HS-5 (cell line): Measurements from ENCODE around the gene RIN3.
A peak's percentile ranks its signal among the peaks of the same experiment; 100 is the strongest.

Source experiments
- DNase-seq: peaks from one replicate; pipeline ENCODE4 v3.0.0-alpha.2; 2012; ENCODE audit warnings: low read depth

Gene RIN3

GRCh38 chr14:92484132-92484823, 29.3 kb upstream of the RIN3 start:
- DNase-seq, result no peak

DNA sequence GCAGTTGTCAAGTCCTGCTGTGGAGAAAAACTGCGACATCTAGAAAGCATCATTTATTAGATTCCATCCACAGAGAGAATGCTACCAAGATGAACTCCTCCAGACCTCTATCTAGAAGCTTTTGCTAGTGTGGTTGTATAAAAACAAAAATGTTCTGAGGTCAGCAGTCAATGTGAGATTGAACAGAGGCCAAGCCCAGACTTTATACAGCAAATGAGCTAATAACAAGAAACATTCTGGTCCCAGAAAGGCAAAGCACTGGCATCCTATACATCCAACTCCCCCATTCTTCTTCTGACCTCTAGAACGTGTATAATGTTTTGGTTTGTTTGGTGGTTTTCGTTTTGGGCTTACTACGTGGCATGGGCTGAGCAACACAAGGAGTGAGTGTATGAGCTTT, 26.7 kb upstream of the RIN3 start:
- no peak for DNase-seq

DNA sequence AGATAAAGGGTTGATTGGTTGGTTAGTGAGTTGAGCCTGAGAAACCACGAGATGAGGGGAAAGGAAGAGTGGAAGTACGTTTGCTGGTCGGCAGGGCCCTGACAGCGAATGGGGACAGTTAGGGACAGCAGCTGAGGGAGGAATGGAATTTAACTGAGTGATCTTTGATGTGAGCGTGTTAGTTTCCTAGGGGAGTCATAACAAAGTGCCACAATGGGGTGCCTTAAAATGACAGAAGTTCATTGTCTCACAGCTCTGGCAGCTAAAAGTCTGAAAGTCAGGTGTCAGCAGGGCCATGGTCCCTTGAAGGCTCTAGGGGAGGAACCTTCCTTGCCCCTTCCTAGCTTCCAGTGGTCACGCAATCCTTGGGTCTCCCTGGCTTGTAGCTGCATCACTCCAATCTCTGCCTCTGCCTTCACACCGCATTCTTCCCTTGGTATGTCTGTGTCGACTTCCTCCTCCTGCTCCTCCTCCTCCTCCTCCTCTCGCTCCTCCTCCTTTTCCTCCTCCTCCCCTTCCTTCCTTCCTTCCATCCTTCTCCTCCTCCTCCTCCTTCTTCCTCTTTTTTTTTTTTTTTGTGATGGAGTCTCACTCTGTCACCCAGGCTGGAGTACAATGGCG, 26.0 kb upstream of the RIN3 start:
- DNase-seq, result no peak

DNA sequence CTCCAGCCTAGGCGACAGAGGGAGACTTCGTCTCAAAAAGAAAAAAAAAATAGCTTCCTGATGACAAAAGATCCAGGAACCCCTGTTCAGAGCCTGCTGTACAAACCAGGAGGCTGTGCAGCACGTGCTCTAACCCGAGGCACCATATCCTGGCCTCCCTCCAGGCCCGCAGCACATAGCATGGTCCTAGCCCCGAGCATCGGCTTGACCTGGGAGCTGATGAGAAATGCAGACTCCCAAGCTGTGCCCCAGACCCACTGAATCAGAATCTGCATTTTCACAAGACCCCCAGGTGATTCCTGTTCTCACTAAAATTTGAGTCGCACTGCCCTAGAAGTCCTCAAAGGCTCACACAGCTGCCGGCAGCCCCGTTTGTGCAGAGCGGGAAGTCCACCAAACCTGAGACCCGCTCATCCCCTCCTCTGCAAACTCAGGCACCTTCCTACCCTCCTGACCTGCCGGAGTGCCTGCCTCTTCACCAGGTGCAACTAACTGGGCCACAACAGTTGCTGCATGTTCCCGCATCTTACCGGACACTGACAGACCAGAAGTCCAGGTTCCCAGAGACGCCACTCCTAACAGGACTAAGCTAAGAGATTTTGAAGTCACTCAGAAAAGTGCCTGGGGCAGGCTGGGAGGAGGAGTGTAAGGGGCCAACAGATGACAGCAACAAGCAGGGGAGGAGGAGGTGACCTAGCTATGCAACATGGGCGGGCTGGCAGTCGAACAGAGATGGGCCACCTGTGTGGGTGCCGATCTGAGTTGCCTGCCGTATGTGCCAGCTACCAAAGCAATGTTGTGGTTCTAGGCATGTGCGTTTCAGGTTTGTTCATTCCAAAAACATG, 24.0 kb upstream of the RIN3 start:
- DNase-seq, result no peak

DNA sequence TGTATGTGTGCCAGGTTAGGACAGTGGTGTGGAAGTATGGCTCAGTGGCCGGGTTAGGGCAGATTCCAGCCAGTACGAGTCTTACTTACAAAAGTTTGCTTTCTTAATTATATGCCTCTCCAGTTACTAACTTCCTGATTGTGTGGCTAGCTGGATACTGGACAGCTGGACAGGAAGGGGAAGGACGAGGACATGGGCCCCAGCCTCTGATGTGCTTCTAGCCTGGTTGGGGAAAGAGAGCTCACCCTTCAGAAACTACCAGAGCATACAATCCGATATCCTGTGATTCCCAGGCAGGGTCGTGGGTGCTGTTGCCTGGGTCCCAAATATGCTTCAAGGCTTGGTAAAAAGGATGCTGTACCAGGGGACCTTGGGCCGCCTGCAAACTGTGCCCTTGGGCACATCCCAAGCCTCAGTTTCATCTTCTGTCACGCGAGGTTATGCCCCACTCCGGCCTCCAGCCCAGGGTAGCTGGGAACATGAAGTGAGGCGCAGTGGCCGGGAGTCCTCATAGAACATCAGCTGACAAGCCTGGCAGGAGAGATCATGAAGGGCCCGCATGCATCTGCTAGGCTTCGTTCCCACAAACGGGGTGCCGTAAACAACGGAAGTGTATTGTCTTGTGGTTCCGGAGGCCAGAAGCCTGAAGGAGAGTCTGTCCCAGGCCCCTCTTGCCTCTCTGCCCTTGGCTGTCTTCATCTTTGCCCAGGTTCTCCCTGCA, 23.2 kb upstream of the RIN3 start:
- no peak for DNase-seq

- no peak for DNase-seq
Measured at GRCh38 chr14:92491782-92492181, 21.8 kb upstream of the RIN3 start.

GRCh38 chr14:92492258-92492657, 21.3 kb upstream of the RIN3 start:
- DNase-seq, result no peak

DNA sequence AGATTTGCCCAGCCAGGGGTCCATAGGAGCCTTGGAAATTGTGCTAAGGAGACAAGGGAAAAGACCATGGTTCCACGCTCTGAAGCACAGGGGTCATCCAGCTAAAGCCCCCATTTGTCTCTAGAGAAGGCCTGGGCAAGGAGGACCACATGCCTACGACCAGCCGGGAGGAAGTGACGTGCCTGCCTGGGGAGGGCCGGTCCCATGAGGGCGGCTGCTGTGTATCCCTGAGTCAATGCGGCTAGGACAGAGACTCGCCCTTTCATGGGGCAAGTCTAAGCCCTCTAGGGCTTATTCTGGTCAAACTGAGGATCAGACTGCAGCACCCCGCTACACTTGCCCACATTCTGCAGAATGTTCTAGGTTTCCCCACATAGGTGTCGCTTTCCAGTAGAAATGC, 20.6 kb upstream of the RIN3 start:
- DNase-seq, result no peak

DNA sequence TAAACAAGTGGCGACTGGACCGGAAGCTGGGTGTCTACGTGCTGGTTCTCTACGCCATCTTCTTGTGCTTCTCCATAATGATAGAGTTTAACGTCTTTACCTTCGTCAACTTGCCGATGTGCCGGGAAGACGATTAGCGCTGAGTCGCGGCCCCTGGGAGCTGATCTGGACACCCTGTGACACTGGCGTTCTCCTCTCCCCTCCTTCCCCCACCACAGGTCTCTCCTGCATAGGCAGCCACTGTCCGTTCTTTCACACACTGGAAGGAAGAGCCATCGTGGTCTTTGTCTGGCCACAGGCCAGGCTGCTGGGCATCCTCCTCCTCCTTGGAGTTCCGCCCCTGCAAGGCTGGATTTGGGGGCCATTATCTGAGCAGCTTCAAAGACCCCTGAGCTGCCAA, 20.1 kb upstream of the RIN3 start:
- no peak for DNase-seq

DNA sequence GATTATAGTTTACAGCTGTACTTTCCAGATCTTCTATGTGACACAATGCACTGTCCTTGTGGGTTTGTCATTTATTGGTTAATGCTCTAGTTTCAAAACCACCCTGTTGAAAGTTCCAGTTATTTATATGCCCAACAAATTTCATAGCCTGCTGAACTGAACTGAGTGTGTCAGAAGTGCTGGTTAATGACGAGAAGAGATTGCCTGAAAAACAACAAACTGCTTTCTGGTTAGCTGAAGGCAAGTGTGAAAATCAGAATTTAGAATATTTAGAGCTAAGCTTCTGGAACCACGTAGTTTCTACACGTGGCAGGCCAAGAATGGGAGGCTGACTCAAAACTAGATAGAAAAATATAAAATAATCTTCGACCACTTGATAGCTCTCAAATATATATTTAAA, 19.1 kb upstream of the RIN3 start:
- DNase-seq, result no peak

DNA sequence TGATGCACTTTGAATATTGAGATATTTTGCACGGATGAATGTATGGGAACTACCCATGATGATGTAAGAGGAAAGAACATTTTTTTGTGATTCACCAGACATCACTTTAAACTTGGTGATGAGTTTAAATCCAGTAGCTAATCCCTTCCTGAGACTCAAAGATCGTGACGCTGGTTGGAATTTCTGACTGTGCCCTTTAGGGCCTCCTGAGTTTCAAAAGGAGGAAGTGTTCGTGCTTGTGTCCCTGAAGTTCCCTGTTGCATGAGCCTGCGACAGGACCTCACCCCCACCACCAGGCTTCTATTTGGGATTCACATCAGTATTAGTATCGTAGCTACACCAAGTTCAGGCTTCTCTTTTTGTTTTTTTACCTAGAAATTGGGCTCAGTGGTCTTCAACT, 18.6 kb upstream of the RIN3 start:
- DNase-seq, result peak; percentile 67

- no peak for DNase-seq
Measured at GRCh38 chr14:92496191-92496857, 17.3 kb upstream of the RIN3 start.

- DNase-seq, result no peak
Measured at GRCh38 chr14:92497391-92497790, 16.2 kb upstream of the RIN3 start.

DNA sequence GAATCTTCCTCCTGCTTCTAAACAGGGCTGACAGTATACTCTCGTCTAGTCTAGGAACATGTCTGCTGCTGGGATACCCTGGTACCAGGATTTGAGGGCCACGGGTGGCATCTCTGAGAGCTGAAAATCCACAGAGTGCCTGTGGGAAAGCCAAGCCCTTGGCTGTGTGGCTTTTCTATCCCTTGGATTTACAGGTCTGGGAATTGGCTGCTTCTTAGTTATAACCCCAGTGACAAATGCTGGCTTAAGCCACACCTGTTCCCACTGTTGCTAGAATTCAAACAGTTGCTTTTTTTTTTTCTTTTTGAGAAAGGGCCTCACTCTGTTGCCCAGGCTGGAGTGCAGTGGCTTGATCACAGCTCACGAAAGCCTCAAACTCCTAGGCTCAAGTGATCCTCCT, 14.3 kb upstream of the RIN3 start:
- DNase-seq, result no peak

- no peak for DNase-seq
Measured at GRCh38 chr14:92500491-92500941, 13.1 kb upstream of the RIN3 start.

GRCh38 chr14:92501891-92502351, 11.7 kb upstream of the RIN3 start:
- DNase-seq, result peak; percentile 45

DNA sequence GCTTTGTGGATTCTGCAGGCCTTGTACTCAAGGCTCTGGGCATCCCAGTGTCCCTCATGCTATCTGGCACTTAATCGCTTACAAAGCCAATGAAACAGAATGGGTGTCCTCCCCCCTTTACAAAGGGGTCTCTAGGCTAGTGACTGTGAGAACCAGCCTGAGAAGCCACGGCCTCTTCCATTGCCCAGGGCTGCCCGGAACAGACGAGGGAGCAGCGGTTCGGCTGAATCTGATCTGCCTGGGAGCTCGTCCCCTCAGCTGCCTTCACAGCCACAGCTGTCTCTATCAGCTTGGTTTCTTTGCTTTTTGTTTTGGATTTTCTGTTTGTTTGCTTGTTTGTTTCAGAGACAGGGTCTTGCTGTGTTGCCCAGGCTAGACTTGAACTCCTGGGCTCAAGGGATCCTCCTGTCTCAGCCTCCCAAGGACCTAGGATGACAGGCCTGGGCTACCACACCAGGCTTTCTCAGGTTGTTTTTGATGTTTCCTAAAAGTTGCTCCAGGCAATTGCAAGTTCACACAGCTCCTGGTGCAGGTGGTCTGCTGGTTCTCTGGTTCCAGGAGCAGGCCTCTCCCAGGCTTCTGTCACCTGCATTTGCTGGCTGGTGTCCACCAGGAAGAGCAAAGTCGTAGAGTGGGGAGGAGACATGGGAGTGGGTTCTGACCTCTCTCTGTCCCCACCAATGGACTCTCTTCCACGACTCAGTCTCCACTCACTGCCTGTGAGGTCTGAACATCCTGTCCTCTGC, 10.9 kb upstream of the RIN3 start:
- no peak for DNase-seq

- DNase-seq, result peak; percentile 77
Measured at GRCh38 chr14:92503756-92504491, 9.7 kb upstream of the RIN3 start.

DNA sequence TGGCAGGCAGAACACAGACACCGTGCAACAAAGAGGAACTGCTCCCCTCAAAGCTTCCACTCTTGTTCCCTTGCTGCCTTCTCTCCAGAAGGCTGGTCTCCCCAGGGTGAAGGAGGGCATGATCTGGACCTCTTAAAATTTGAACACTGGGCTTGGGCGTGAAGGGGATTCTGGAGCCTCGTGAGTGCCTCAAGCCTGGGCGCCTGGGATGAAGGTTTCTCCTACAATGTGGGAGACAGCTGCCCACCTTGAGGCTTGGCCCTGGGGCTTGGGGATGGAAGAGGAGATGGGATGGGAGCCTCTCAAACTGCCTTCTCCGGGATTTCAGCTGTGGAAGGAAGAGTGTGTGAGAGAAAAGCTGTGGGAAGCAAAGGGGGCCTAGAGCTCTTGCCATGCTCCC, 7.8 kb upstream of the RIN3 start:
- DNase-seq, result no peak

GRCh38 chr14:92506231-92506630, 7.3 kb upstream of the RIN3 start:
- no peak for DNase-seq
